Peyer's patch (tissue), 4 donors: ENCODE measurements around the gene RBL1.

Experiments
- CTCF ChIP-seq, 6 experiments: fragments of 450-650 bp in 4 of 6; fragments of 200-600 bp in 2 of 6; sonication (generic) in 1 of 6; IDR thresholded peaks; one replicate each; pipeline ENCODE4 v1.5.1; 2017 to 2019; ENCODE audit warnings: antibody characterized with exemption in 6 of 6, mild to moderate bottlenecking in 3 of 6, moderate library complexity in 1 of 6
- POLR2A ChIP-seq, 2 donors: fragments of 450-650 bp; IDR thresholded peaks; one replicate each; pipeline ENCODE4 v1.5.1; 2017; ENCODE audit warnings: antibody characterized with exemption in 2 of 2, mild to moderate bottlenecking in 2 of 2, moderate library complexity in 2 of 2

DNA sequence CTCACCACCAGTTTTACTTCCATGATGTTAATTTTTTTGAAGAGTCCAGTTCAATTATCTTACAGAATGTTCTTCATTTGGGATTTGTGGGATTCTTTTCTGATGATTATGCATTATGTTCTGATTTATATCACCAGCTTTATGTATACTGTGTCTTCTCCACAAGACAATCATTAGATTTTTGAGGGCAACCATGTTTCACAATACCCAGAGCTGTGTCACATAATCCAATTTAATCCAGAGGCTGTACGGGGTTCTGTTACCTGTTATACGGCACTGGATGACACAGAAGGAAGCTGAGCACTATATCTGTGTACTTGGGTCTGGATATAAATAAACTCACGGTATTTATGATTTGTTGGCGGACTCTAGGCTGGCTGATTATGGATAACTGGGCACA is 41.8 kb upstream of the RBL1 start:
- no peak for TF ChIP-seq CTCF (IDR thresholded peaks at IDR 0.05)
- no peak for TF ChIP-seq POLR2A (IDR thresholded peaks at IDR 0.05)
